Stimulated activated CD4-positive, alpha-beta T cell treated with anti-CD3 and anti-CD28 coated beads, Interleukin-1b, Interleukin-23, amount 100 ng/mL, for 1 hour (primary cell): ENCODE data around the gene PWP2.
"Not testable (repeated sequence)": the region's sequence is repeated elsewhere in the genome, so short reads cannot be mapped to it uniquely, and the experiment has no call there.

Source experiments
- DNase-seq, 2 donors: peaks; one replicate each; pipeline ENCODE4 v3.0.0-alpha.2; 2020; ENCODE audit warnings: low read depth in 2 of 2

PWP2 gene

GRCh38 chr21:44163167-44163653 is 56.0 kb downstream of the PWP2 start:
- DNase-seq: not testable (repeated sequence)

GRCh38 chr21:44165933-44166332 is 58.7 kb downstream of the PWP2 start:
- not testable (repeated sequence) for DNase-seq

- not testable (repeated sequence) for DNase-seq
Measured at GRCh38 chr21:44167527-44167926, 60.3 kb downstream of the PWP2 start.

DNA sequence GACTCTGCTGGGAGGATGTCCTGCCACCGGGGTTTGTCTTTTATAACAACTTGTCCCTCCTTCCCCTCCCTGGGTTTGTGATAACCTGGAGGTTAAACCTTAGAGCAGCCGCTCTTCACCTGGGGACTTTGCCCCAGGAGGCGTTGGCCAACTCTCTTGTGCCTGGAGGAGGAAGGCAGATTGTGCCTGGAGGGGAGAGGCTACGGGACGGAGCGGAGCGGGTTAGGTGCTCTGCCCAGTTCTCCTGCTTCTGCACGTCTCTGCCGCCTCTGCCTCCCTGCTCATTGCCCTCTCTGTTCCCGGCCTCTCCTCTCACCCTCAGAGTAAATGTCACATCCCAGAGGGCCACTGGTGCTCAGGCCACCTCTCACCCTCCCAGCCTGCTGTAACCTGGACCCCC is 63.1 kb downstream of the PWP2 start:
- not testable (repeated sequence) for DNase-seq

GRCh38 chr21:44170863-44171262 is 63.7 kb downstream of the PWP2 start:
- not testable (repeated sequence) for DNase-seq

- DNase-seq: not testable (repeated sequence)
Measured at GRCh38 chr21:44171962-44172572, 64.9 kb downstream of the PWP2 start.

DNA sequence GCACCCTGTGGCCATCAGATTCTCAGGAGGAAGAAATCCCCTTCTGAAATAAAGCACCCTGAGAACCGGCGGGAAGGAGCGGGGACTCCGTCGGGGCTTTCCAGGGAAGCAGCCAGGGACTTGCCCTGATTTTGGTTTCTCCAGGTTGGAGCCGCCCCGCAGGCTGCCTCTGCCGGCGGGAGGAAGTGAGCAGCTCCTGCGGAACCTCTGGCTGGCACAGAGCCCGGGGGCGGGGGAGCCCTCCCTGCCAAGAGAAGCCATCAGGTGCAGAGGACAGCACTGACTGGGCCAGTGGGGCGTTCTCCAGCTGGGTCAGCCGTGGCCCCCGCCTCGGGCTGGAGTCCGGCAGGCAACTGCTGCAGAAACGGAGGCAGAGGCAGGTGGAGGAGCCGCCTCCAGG is 65.5 kb downstream of the PWP2 start:
- not testable (repeated sequence) for DNase-seq

DNA sequence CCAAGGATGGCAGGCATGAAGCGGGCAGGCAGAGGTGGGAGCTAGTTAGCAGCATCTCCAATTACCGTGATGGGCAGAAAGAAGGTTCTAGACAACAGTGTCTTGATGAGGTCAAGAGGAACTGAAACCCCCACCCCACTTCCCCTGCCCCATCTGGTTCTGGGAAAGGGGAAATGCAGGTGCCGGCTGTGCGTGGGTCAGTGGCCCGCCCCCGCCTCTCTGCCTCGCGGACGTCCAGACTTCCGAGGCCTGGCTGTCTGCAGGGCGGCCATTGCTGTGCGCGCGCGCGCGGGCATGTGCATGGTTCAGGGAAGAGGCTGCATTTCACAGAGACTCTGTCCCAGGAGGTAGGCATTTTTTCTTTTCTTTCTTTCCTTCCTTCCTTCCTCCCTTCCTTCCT is 68.0 kb downstream of the PWP2 start:
- DNase-seq: not testable (repeated sequence)

- DNase-seq: not testable (repeated sequence)
Measured at GRCh38 chr21:44176127-44176526, 68.9 kb downstream of the PWP2 start.
